Liver (tissue), 9 donors: Measurements from ENCODE around the gene PCNT. TPM values are rescaled to one million over a fixed set of nuclear protein-coding genes. Genes with fewer than 3 reads are reported as not detected.

ENCODE experiments used
- DNase-seq: peaks from one replicate; pipeline ENCODE4 v3.0.0-alpha.2; 2017; ENCODE audit warnings: low spot score
- H3K27ac ChIP-seq, 2 donors: one replicate each; pipeline ENCODE4 v1.7.0; 2013; ENCODE audit warnings: inconsistent platforms in 2 of 2, low read length in 2 of 2, control low read depth in 1 of 2, low read depth in 1 of 2, mild to moderate bottlenecking in 1 of 2
- H3K27me3 ChIP-seq, 4 donors: one replicate each; pipeline versions ENCODE4 v1.6.1 to v1.7.0; 2013; ENCODE audit warnings: low read length in 3 of 4, inconsistent platforms in 1 of 4, mild to moderate bottlenecking in 1 of 4, moderate library complexity in 1 of 4; ENCODE audit not compliant: control insufficient read depth in 4 of 4, insufficient read depth in 4 of 4
- H3K36me3 ChIP-seq, 4 donors: one replicate each; pipeline versions ENCODE4 v1.6.1 to v1.7.0; 2013; ENCODE audit warnings: low read length in 3 of 4, mild to moderate bottlenecking in 3 of 4, low read depth in 1 of 4, moderate library complexity in 1 of 4; ENCODE audit not compliant: control insufficient read depth in 4 of 4, insufficient read depth in 3 of 4
- H3K4me1 ChIP-seq, 4 donors: one replicate each; pipeline versions ENCODE4 v1.6.1 to v1.7.0; 2013; ENCODE audit warnings: low read length in 3 of 4, mild to moderate bottlenecking in 3 of 4, moderate library complexity in 1 of 4; ENCODE audit not compliant: control insufficient read depth in 4 of 4, insufficient read depth in 4 of 4
- H3K4me3 ChIP-seq, 3 donors: one replicate each; pipeline versions ENCODE4 v1.6.1 to v1.7.0; 2013; ENCODE audit warnings: low read length in 3 of 3, control low read depth in 1 of 3, low read depth in 1 of 3, mild to moderate bottlenecking in 1 of 3
- H3K9ac ChIP-seq, 2 donors: one replicate each; pipeline ENCODE4 v1.7.0; 2013; ENCODE audit warnings: low read length in 2 of 2, mild to moderate bottlenecking in 2 of 2, moderate library complexity in 2 of 2, control low read depth in 1 of 2, low read depth in 1 of 2
- H3K9me3 ChIP-seq, 4 donors: one replicate each; pipeline versions ENCODE4 v1.6.1 to v1.7.0; 2013; ENCODE audit warnings: low read length in 3 of 4; ENCODE audit not compliant: control insufficient read depth in 4 of 4
- ATF3 ChIP-seq: IDR thresholded peaks from 2 replicates; pipeline ENCODE4 v1.6.1; 2016; ENCODE audit warnings: antibody characterized with exemption
- CTCF ChIP-seq: fragments of 150-350 bp; IDR thresholded peaks from 2 replicates; pipeline ENCODE4 v1.5.1; 2017; ENCODE audit warnings: improper control_type of control experiment, low read depth, low read length; ENCODE audit not compliant: missing input control
- EGR1 ChIP-seq, 2 donors: IDR thresholded peaks; 2 replicates each; pipeline ENCODE4 v1.6.1; 2016 to 2018; ENCODE audit warnings: antibody characterized with exemption in 2 of 2, low read depth in 2 of 2
- FOXA1 ChIP-seq: IDR thresholded peaks from 2 replicates; pipeline ENCODE4 v1.6.1; 2016; ENCODE audit warnings: antibody characterized with exemption
- GABPA ChIP-seq, 2 donors: IDR thresholded peaks in 1 of 2; conservative IDR thresholded peaks in 1 of 2; 2 replicates each; pipeline ENCODE4 v1.6.1; 2016; ENCODE audit warnings: antibody characterized with exemption in 2 of 2, mild to moderate bottlenecking in 1 of 2, moderate library complexity in 1 of 2
- HNF4A ChIP-seq, 2 donors: conservative IDR thresholded peaks; 2 replicates each; pipeline ENCODE4 v1.6.1; 2016; ENCODE audit warnings: antibody characterized with exemption in 2 of 2, mild to moderate bottlenecking in 2 of 2
- HNF4G ChIP-seq: IDR thresholded peaks from 2 replicates; pipeline ENCODE4 v1.6.1; 2016; ENCODE audit warnings: antibody characterized with exemption
- JUND ChIP-seq, 2 donors: IDR thresholded peaks; 2 replicates each; pipeline ENCODE4 v1.6.1; 2016; ENCODE audit warnings: antibody characterized with exemption in 2 of 2
- MAX ChIP-seq: IDR thresholded peaks from 2 replicates; pipeline ENCODE4 v1.6.1; 2016; ENCODE audit warnings: antibody characterized with exemption
- NR2F2 ChIP-seq: IDR thresholded peaks from 2 replicates; pipeline ENCODE4 v1.6.1; 2016; ENCODE audit warnings: antibody characterized with exemption
- RAD21 ChIP-seq, 2 donors: IDR thresholded peaks; 2 replicates each; pipeline ENCODE4 v1.6.1; 2016; ENCODE audit warnings: antibody characterized with exemption in 2 of 2, mild to moderate bottlenecking in 2 of 2
- REST ChIP-seq: IDR thresholded peaks from 2 replicates; pipeline ENCODE4 v1.6.1; 2016; ENCODE audit warnings: antibody characterized with exemption, mild to moderate bottlenecking
- RXRA ChIP-seq, 2 donors: IDR thresholded peaks; 2 replicates each; pipeline ENCODE4 v1.6.1; 2017 to 2018; ENCODE audit warnings: antibody characterized with exemption in 2 of 2, mild to moderate bottlenecking in 1 of 2
- SP1 ChIP-seq: IDR thresholded peaks from 2 replicates; pipeline ENCODE4 v1.6.1; 2018; ENCODE audit warnings: antibody characterized with exemption, mild to moderate bottlenecking
- TAF1 ChIP-seq: conservative IDR thresholded peaks from 2 replicates; pipeline ENCODE4 v1.6.1; 2016; ENCODE audit warnings: antibody characterized with exemption, mild to moderate bottlenecking
- YY1 ChIP-seq: IDR thresholded peaks from 2 replicates; pipeline ENCODE4 v1.6.1; 2016; ENCODE audit warnings: antibody characterized with exemption, mild to moderate bottlenecking
- WGBS: extraction: QIAGEN DNeasy Blood & Tissue Kit; methylation state at CpG from one replicate; pipeline ENCODE4 v1.1.7; 2013; 5-methylcytosine and 5-hydroxymethylcytosine counted together
- polyA plus RNA-seq, 2 donors: library from polyadenylated mRNA; stranded (reverse) in 1 of 2; unstranded in 1 of 2; fragments of 200-250 nt in 1 of 2; fragments of >200 nt in 1 of 2; fragmentation: Nextera tagmentation in 1 of 2; extraction: Ambion mirVana in 1 of 2; gene quantifications; one replicate each; pipeline versions ENCODE4 v1.2.1 to v1.2.3, GENCODE V29; 2013 to 2015
- total RNA-seq, 2 donors: library from RNA; depleted of rRNA; stranded (reverse); fragments of >200 nt; gene quantifications; one replicate each; pipeline ENCODE4 v1.2.3, GENCODE V29; 2014
- TF ChIP-seq, protein P1 (sequence below): IDR thresholded peaks from 2 replicates; pipeline ENCODE4 v1.6.1; 2016; ENCODE audit warnings: antibody characterized with exemption
- donor health status: healthy.
- donor health status: healthy.
- donor health status: healthy.
- donor health status: healthy.
- donor health status: healthy.

Gene PCNT
- total and polyA plus RNA-seq, 4 donors: 6.7 to 36.8 (median 15.2) TPM

GRCh38 chr21:46354046-46354445 lies 30.1 kb downstream of the PCNT start (continued):
- TF ChIP-seq REST (no peak), NR2F2 (no peak), RAD21 (IDR thresholded peaks at IDR 0.05) (no peak), GABPA (IDR thresholded peaks at IDR 0.05 in 1 of 2, conservative IDR thresholded peaks at IDR 0.05 in 1 of 2) (no peak), ATF3 (no peak), TAF1 (no peak), RXRA (IDR thresholded peaks at IDR 0.05) (no peak), MAX (no peak)

DNA sequence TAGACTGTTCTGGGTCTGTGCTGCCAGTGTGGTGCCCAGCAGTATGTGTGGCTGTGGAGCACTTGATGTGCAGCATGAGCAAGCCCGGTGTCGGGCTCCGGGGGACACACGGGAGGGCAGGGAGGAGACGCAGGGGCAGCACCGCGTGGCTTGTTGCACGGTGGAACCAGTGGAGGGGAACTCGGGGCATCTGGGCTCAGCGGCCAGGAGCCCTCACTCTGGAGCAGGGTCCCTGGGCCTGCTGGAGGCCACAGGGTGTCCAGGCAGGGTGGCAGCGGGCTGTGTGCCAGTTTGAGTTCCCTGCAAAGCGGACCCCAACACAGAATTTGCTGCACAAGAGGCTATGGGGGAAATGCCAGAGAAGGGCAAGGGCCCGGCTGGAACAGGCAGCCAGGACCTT lies 30.6 kb downstream of the PCNT start:
- H3K9ac ChIP-seq: no peak overlapping the region
- TF ChIP-seq, protein P1, sequence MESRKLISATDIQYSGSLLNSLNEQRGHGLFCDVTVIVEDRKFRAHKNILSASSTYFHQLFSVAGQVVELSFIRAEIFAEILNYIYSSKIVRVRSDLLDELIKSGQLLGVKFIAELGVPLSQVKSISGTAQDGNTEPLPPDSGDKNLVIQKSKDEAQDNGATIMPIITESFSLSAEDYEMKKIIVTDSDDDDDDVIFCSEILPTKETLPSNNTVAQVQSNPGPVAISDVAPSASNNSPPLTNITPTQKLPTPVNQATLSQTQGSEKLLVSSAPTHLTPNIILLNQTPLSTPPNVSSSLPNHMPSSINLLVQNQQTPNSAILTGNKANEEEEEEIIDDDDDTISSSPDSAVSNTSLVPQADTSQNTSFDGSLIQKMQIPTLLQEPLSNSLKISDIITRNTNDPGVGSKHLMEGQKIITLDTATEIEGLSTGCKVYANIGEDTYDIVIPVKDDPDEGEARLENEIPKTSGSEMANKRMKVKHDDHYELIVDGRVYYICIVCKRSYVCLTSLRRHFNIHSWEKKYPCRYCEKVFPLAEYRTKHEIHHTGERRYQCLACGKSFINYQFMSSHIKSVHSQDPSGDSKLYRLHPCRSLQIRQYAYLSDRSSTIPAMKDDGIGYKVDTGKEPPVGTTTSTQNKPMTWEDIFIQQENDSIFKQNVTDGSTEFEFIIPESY: no peak
- TF ChIP-seq FOXA1 (no peak), SP1 (no peak), RAD21 (IDR thresholded peaks at IDR 0.05) (no peak), REST (no peak), GABPA (IDR thresholded peaks at IDR 0.05 in 1 of 2, conservative IDR thresholded peaks at IDR 0.05 in 1 of 2) (no peak), YY1 (no peak), HNF4A (conservative IDR thresholded peaks at IDR 0.05) (no peak), EGR1 (IDR thresholded peaks at IDR 0.05; ENCODE audit: low read depth in 2 of 2) (no peak), JUND (IDR thresholded peaks at IDR 0.05) (no peak), CTCF (no peak), HNF4G (no peak)
- no peak overlapping the region for H3K27ac ChIP-seq
- WGBS: 97% methylated on average over 13 of the region's 13 CpGs
- no peaks in the 10 kb centered on the region for H3K9me3 ChIP-seq
- H3K36me3 ChIP-seq: peaks cover 27 to 84% (median 35%) of the 10 kb centered on the region in 4 donors
- DNase-seq: no peak
- no peaks in the 10 kb centered on the region for H3K4me1 ChIP-seq
- H3K27me3 ChIP-seq: no peaks in the 10 kb centered on the region
- no peak overlapping the region for H3K4me3 ChIP-seq
